Ecto neural progenitor cell (in vitro differentiated cells): ENCODE measurements around the gene PTPRJ.
"Not testable (repeated sequence)": the region's sequence is repeated elsewhere in the genome, so short reads cannot be mapped to it uniquely, and the experiment has no call there.

Experiments used
- DNase-seq: peaks from one replicate; pipeline ENCODE4 v3.0.0-alpha.2; 2018; ENCODE audit warnings: low spot score

Gene PTPRJ

GRCh38 chr11:48018528-48019216, 38.3 kb downstream of the PTPRJ start:
- DNase-seq: peak; percentile 72

DNA sequence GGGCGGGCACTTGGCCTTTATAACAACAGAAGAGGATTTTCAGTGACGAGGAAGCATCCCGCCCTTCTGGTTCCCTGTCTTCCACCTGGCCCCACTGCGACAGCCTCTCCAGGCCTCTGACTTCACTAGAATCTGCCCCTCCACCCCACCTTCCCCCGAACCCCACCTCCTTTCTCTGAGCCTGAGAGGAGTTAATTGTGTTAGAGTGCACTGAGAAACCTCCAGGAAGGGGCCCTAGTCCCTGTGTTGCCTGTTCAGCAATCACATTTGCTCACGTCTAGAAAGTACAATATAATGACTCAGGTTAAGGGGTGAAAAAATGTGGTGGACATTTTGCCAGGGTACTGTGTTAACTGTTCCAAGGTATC, 38.8 kb downstream of the PTPRJ start:
- no peak for DNase-seq

- no peak for DNase-seq
These were observed 39.2 kb downstream of the PTPRJ start for GRCh38 chr11:48019595-48019994.

- no peak for DNase-seq
These were observed 39.9 kb downstream of the PTPRJ start for GRCh38 chr11:48020092-48020755.

DNA sequence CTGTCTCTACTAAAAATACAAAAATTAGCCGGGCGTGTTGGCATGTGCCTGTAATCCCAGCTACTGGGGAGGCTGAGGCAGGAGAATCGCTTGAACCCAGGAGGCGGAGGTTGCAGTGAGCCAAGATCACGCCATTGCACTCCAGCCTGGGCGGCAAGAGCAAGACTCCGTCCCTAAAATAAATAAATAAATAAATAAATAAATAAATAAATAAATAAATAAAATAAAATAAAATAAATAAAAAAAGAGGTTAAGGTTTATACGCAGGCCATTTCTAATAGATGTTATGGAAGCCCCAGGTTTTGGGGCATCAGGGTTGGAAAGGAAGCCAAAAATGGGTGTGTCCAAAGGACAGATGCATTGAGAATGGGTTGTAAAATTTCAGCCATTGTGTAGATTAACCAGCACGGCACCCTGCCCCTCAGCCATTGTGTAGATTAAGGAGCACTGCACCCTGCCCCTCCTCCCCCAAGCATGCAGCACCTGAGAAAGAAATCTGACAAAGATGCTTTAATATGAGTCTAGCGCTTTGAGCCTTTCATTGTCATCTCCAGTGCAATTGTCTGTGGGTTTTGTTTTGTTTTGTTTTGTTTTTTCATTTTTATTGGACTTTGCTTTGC, 41.0 kb downstream of the PTPRJ start:
- DNase-seq: not testable (repeated sequence)

- DNase-seq: no peak
These were observed 42.1 kb downstream of the PTPRJ start for GRCh38 chr11:48022445-48022844.

GRCh38 chr11:48023608-48024007, 43.2 kb downstream of the PTPRJ start:
- DNase-seq: not testable (repeated sequence)

GRCh38 chr11:48024635-48025071, 44.3 kb downstream of the PTPRJ start:
- DNase-seq: no peak

DNA sequence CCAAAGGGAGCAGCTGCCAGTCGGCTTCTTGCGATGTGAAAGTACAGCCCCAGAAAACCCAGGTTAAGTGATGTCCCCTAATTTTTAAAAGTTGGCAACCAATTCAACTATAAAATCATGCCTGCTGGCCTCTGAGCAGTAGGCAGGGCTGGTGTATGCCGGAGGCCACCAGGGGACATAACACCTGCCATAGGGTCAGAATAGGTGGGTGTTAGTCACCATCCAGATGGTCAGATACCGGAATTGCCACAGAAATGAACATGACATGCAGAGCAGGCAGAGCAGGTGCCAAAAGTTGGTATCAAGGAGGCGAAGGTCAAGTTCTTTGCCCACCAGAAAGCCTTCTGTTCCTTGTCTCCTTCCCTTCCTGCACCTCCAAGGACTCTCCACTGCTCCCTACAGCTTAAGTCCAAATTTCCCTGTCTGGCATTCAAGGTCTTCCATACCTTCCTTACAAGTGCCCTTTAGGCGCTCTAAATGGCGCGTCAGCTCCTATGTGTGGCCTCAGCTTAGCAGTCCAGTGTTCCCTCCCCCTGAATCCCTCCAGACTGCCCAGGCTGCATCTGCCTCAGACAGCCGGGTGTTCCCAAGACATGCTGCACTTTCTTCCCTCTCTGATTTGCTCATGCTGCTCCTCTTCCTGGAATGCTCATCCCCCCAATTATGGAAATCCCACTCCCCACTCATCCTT, 45.1 kb downstream of the PTPRJ start:
- DNase-seq: no peak

- no peak for DNase-seq
These were observed 45.6 kb downstream of the PTPRJ start for GRCh38 chr11:48025984-48026340.

GRCh38 chr11:48028914-48029680, 48.7 kb downstream of the PTPRJ start:
- DNase-seq: no peak

- no peak for DNase-seq
These were observed 49.4 kb downstream of the PTPRJ start for GRCh38 chr11:48029681-48030290.

DNA sequence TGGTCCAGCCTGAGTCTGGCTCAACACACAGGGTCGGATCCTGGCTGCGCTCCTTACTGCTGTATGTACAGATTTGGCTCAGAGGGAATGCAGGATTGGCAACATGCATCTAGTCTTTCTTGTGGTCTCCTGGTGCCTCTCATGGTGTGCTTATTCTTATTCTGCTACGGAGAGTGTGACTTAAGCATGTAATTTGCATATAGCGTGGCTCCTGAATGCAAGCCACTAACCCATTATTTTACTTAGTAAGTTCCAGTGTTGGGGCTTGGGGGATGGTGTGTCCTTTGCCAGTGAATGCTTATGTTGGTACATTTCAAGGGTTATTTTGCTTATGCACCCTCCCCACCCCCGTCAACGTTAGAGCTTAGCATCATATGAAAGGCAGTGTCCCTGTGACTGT, 51.2 kb downstream of the PTPRJ start:
- DNase-seq: no peak

DNA sequence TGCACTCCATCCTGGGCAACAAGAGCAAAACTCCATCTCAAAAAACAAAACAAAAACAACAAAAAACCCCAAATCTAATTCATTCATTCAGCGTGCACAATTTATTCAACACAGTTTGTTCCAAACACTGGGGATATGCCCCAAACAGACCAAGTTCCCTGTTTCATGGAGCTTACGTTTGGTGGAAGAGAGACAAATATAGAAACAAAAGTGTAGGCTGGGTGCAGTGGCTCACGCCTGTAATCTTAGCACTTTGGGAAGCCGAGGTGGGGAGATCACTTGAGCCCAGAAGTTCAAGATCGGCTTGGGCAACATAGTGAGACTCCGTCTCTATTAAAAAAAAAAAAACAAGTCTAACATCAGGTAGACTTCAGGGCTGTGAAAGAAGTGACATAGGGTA, 52.4 kb downstream of the PTPRJ start:
- DNase-seq: no peak

- no peak for DNase-seq
These were observed 53.6 kb downstream of the PTPRJ start for GRCh38 chr11:48033918-48034341.

DNA sequence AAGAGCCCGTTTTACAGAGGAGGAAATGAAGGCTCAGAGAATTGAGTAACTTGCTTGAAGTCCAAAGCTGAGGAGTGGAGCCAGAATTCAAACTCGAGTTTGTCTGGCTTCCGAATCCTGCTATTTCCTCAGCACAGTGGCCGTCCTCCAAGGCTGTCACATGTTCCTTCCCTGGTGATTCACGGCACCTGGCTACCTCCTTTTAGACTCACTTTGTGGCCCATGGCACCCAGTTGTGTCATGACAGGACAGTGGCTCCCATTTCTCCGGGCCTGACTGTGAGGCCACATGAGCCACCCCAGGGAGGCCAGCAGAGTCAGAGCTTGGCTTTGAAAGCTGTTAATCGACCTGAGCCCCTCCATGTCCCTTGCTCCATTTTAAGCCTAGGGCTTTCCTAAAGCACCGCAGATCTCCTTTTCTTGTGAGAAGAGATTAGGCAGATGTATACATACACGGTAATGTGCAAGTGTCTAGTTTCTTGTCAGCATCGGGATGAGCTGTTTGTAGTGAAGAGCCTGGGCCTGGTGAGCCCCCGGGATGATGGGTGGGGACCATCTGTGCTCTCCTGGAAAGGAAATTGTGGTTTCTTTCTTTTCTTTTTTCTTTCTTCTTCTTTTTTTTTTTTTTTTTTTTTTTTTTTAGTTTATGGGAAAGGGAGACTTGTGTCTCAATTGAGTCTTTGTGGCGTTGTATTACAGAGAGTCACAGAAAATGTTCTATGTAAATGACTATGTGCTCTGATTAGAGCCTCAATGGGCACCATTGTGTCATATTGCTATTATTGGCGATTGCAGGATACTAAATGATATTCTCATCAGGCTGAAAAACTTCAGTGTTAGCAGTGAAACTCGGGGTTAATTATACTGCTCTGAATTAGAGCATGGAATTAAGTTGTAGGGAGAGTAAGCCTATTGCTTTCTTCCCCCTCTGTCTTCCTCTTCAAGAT, 54.8 kb downstream of the PTPRJ start:
- DNase-seq: no peak

- DNase-seq: no peak
These were observed 55.7 kb downstream of the PTPRJ start for GRCh38 chr11:48036011-48036410.

DNA sequence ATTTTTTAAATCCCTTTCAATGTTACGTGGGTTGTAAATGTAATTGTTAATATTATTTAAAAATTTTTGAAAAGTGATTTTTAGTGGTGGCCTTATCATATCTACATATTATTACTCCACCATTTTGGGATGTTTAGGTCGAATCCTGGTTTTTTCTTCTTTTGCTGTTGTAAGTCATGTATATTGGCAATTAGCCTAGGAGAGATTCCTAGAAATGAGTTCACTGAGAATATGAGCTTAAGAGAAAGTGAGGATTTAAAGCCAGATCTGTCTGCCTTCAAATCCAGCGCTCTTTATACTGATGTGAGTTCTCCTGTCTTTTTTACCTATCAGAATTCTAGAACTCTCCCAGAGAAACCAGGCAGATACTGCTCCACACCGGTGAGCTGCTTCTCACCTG, 56.1 kb downstream of the PTPRJ start:
- DNase-seq: no peak

- DNase-seq: no peak
These were observed 57.5 kb downstream of the PTPRJ start for GRCh38 chr11:48037709-48038468.
